H9 (cell line): ENCODE measurements around the gene TMEM150B. TPM values are rescaled to one million over a fixed set of nuclear protein-coding genes. Genes with fewer than 3 reads are reported as not detected.

ENCODE experiments used
- DNase-seq: peaks from one replicate; pipeline ENCODE4 v3.0.0-alpha.2; 2017
- H2AFZ ChIP-seq: one replicate; pipeline ENCODE4 v1.6.1; 2013; ENCODE audit warnings: mild to moderate bottlenecking, low read length, control low read depth, moderate library complexity
- H2AK5ac ChIP-seq: 2 replicates; pipeline ENCODE4 v1.6.1; 2013; ENCODE audit warnings: low read length, control low read depth, mixed read lengths; ENCODE audit not compliant: insufficient read length
- H2BK120ac ChIP-seq: one replicate; pipeline ENCODE4 v1.6.1; 2013; ENCODE audit warnings: low read depth, mild to moderate bottlenecking, low read length, control low read depth, inconsistent platforms; ENCODE audit not compliant: poor library complexity, severe bottlenecking
- H2BK12ac ChIP-seq: 2 replicates; pipeline ENCODE4 v1.6.1; 2013; ENCODE audit warnings: low read length, control low read depth, mixed read lengths, low read depth; ENCODE audit not compliant: insufficient read length
- H2BK15ac ChIP-seq: 2 replicates; pipeline ENCODE4 v1.6.1; 2013; ENCODE audit warnings: low read depth, low read length, control low read depth
- H2BK20ac ChIP-seq: one replicate; pipeline ENCODE4 v1.6.1; 2013; ENCODE audit warnings: low read depth, mild to moderate bottlenecking, low read length, control low read depth, inconsistent platforms; ENCODE audit not compliant: poor library complexity, severe bottlenecking
- H2BK5ac ChIP-seq: 2 replicates; pipeline ENCODE4 v1.6.1; 2013; ENCODE audit warnings: low read length, control low read depth, mixed read lengths; ENCODE audit not compliant: insufficient read length
- H3K14ac ChIP-seq: 2 replicates; pipeline ENCODE4 v1.6.1; 2013; ENCODE audit warnings: low read length, control low read depth; ENCODE audit not compliant: insufficient read depth
- H3K18ac ChIP-seq: 2 replicates; pipeline ENCODE4 v1.6.1; 2013; ENCODE audit warnings: low read depth, mild to moderate bottlenecking, mixed read lengths, low read length, control low read depth; ENCODE audit not compliant: insufficient read length
- H3K23ac ChIP-seq: 2 replicates; pipeline ENCODE4 v1.6.1; 2013; ENCODE audit warnings: low read length, control low read depth, mixed read lengths, low read depth; ENCODE audit not compliant: insufficient read length
- H3K23me2 ChIP-seq: 2 replicates; pipeline ENCODE4 v1.6.1; 2013; ENCODE audit warnings: low read depth, mild to moderate bottlenecking, mixed read lengths, low read length, control low read depth; ENCODE audit not compliant: insufficient read length, poor library complexity, severe bottlenecking
- H3K27ac ChIP-seq: 2 replicates; pipeline ENCODE4 v1.5.1; 2013; ENCODE audit warnings: low read length, control low read depth, mixed read lengths, low read depth; ENCODE audit not compliant: insufficient read length
- H3K27me3 ChIP-seq: 2 replicates; pipeline ENCODE4 v1.6.1; 2013; ENCODE audit warnings: low read length, control low read depth, inconsistent platforms; ENCODE audit not compliant: insufficient read depth
- H3K4ac ChIP-seq: 2 replicates; pipeline ENCODE4 v1.6.1; 2013; ENCODE audit warnings: low read depth, mild to moderate bottlenecking, control low read depth, inconsistent platforms, low read length, moderate library complexity
- H3K4me1 ChIP-seq: 2 replicates; pipeline ENCODE4 v1.6.1; 2013; ENCODE audit warnings: low read length, control low read depth, inconsistent platforms; ENCODE audit not compliant: insufficient read depth
- H3K4me2 ChIP-seq: 2 replicates; pipeline ENCODE4 v1.6.1; 2013; ENCODE audit warnings: low read length, control low read depth, mixed read lengths; ENCODE audit not compliant: insufficient read length, insufficient read depth
- H3K56ac ChIP-seq: 2 replicates; pipeline ENCODE4 v1.6.1; 2013; ENCODE audit warnings: low read depth, mild to moderate bottlenecking, mixed read lengths, low read length, control low read depth; ENCODE audit not compliant: insufficient read length
- H3K79me1 ChIP-seq: 2 replicates; pipeline ENCODE4 v1.6.1; 2013; ENCODE audit warnings: low read depth, mild to moderate bottlenecking, moderate library complexity, low read length, control low read depth, inconsistent platforms; ENCODE audit not compliant: insufficient read depth, poor library complexity, severe bottlenecking
- H3K79me2 ChIP-seq: 2 replicates; pipeline ENCODE4 v1.6.1; 2013; ENCODE audit warnings: low read length, control low read depth, inconsistent platforms; ENCODE audit not compliant: insufficient read depth
- H3K9ac ChIP-seq: 2 replicates; pipeline ENCODE4 v1.6.1; 2013; ENCODE audit warnings: low read length, control low read depth, mixed read lengths; ENCODE audit not compliant: insufficient read length; ENCODE audit errors: extremely low read depth
- H3K9me3 ChIP-seq: one replicate; pipeline ENCODE4 v1.6.1; 2013; ENCODE audit warnings: low read depth, low read length, inconsistent platforms; ENCODE audit not compliant: control insufficient read depth
- H3T11ph ChIP-seq: one replicate; pipeline ENCODE4 v1.6.1; 2013; ENCODE audit warnings: mild to moderate bottlenecking, low read length, control low read depth, inconsistent platforms
- H4K20me1 ChIP-seq: one replicate; pipeline ENCODE4 v1.6.1; 2013; ENCODE audit not compliant: control insufficient read depth, insufficient read length, insufficient read depth
- H4K5ac ChIP-seq: 2 replicates; pipeline ENCODE4 v1.6.1; 2013; ENCODE audit warnings: low read depth, mild to moderate bottlenecking, mixed read lengths, low read length, control low read depth; ENCODE audit not compliant: insufficient read length
- H4K8ac ChIP-seq: replicated peaks from 2 replicates; pipeline ENCODE4 v1.6.1; 2013; ENCODE audit warnings: low read length, control low read depth, mixed read lengths, low read depth; ENCODE audit not compliant: insufficient read length
- H4K91ac ChIP-seq: 2 replicates; pipeline ENCODE4 v1.6.1; 2013; ENCODE audit warnings: low read depth, mild to moderate bottlenecking, moderate library complexity, mixed read lengths, low read length, control low read depth; ENCODE audit not compliant: insufficient read length
- H3K27ac Mint-ChIP-seq, 3 experiments: 2 replicates in 2 of 3; 3 replicates in 1 of 3; pipeline ENCODE4 v1.8.0; 2020 to 2021; ENCODE audit warnings: mixed read lengths in 3 of 3, mild to moderate bottlenecking in 1 of 3, moderate library complexity in 1 of 3
- H3K27me3 Mint-ChIP-seq: 2 replicates; pipeline ENCODE4 v1.8.0; 2021; ENCODE audit warnings: low read depth, mild to moderate bottlenecking, moderate library complexity, mixed read lengths
- H3K36me3 Mint-ChIP-seq, 3 experiments: 2 replicates in 2 of 3; 3 replicates in 1 of 3; pipeline ENCODE4 v1.8.0; 2020 to 2021; ENCODE audit warnings: low read depth in 3 of 3, mixed read lengths in 3 of 3; ENCODE audit not compliant: insufficient read depth in 1 of 3
- H3K4me1 Mint-ChIP-seq, 2 experiments: 2 replicates each; pipeline ENCODE4 v1.8.0; 2020; ENCODE audit warnings: mixed read lengths in 2 of 2
- H3K4me3 Mint-ChIP-seq, 2 experiments: 2 replicates in 1 of 2; 3 replicates in 1 of 2; pipeline ENCODE4 v1.8.0; 2020 to 2021; ENCODE audit warnings: mild to moderate bottlenecking in 2 of 2, mixed read lengths in 2 of 2, moderate library complexity in 1 of 2
- H3K9me3 Mint-ChIP-seq, 2 experiments: 2 replicates in 1 of 2; 3 replicates in 1 of 2; pipeline ENCODE4 v1.8.0; 2020; ENCODE audit warnings: mild to moderate bottlenecking in 2 of 2, mixed read lengths in 2 of 2, moderate library complexity in 1 of 2
- CTCF ChIP-seq: fragments of 200-600 bp; sonication (generic); conservative IDR thresholded peaks from 3 replicates; pipeline ENCODE4 v1.8.0; 2021; ENCODE audit warnings: antibody characterized with exemption, mild to moderate bottlenecking
- WGBS: extraction: QIAGEN DNeasy Blood & Tissue Kit; methylation state at CpG from one replicate; pipeline ENCODE4 v1.1.7; 2013; ENCODE audit warnings: missing lambda C conversion rate, low lambda C conversion rate, mixed read lengths; ENCODE audit not compliant: insufficient read length; ENCODE audit errors: extremely low coverage; 5-methylcytosine and 5-hydroxymethylcytosine counted together
- total RNA-seq: library from RNA; stranded (reverse); gene quantifications from 2 replicates; pipeline ENCODE4 v1.2.1, GENCODE V29; 2021

The TMEM150B gene
- total RNA-seq, 1 experiment from 2014 or later: 0.63 TPM

- Histone ChIP-seq H2BK120ac (no peak overlapping the region), H3K23me2 (no peaks in the 10 kb centered on the region), H3K56ac (no peak overlapping the region), H2BK5ac (no peak overlapping the region), H3K23ac (no peak overlapping the region), H3K4ac (no peak overlapping the region), H3K27me3 (no peaks in the 10 kb centered on the region), H4K5ac (no peak overlapping the region), H3K9me3 (peaks cover 8% of the 10 kb centered on the region), H2AFZ (no peak overlapping the region), H3K4me1 (no peaks in the 10 kb centered on the region), H3T11ph (no peak overlapping the region), H3K18ac (no peak overlapping the region), H2BK12ac (no peak overlapping the region), H4K8ac (no peak overlapping the region), H4K91ac (no peak overlapping the region), H2AK5ac (no peak overlapping the region), H3K79me2 (no peaks in the 10 kb centered on the region), H3K9ac (no peak overlapping the region), H3K27ac (no peak overlapping the region), H3K14ac (no peak overlapping the region), H2BK20ac (no peak overlapping the region), H3K79me1 (no peaks in the 10 kb centered on the region), H2BK15ac (no peak overlapping the region), H4K20me1 (no peaks in the 10 kb centered on the region), H3K4me2 (no peak overlapping the region)
- peaks cover 8 to 10% of the 10 kb centered on the region in 2 experiments for H3K9me3 Mint-ChIP-seq
- H3K4me1 Mint-ChIP-seq: peaks cover 0 to 8% of the 10 kb centered on the region in 2 experiments; a peak in 1 of 4 replicates
- H3K27me3 Mint-ChIP-seq: no peaks in the 10 kb centered on the region
- H3K4me3 Mint-ChIP-seq: peak overlapping the region in 1 of 2 experiments; percentile 1; a peak in 1 of 5 replicates
- TF ChIP-seq CTCF: no peak
- WGBS: no CpG with 5 or more reads among the region's 12 CpGs
- no peak for DNase-seq
- peaks cover 10 to 14% (median 12%) of the 10 kb centered on the region in 3 experiments for H3K36me3 Mint-ChIP-seq
- H3K27ac Mint-ChIP-seq: no peak overlapping the region
These were observed 59.3 kb downstream of the TMEM150B start for GRCh38 chr19:55265723-55266386.
